GM18517 (cell line): ENCODE results near the gene DNAH7.
"Not testable (repeated sequence)": the region's sequence is repeated elsewhere in the genome, so short reads cannot be mapped to it uniquely, and the experiment has no call there.

ENCODE experiments used
- ATAC-seq: cut with Tn5 transposase; IDR thresholded peaks from one replicate; pipeline ENCODE4 v1.9.1; 2021; ENCODE audit warnings: mild to moderate bottlenecking, moderate library complexity; ENCODE audit not compliant: unreplicated experiment

The DNAH7 gene

DNA sequence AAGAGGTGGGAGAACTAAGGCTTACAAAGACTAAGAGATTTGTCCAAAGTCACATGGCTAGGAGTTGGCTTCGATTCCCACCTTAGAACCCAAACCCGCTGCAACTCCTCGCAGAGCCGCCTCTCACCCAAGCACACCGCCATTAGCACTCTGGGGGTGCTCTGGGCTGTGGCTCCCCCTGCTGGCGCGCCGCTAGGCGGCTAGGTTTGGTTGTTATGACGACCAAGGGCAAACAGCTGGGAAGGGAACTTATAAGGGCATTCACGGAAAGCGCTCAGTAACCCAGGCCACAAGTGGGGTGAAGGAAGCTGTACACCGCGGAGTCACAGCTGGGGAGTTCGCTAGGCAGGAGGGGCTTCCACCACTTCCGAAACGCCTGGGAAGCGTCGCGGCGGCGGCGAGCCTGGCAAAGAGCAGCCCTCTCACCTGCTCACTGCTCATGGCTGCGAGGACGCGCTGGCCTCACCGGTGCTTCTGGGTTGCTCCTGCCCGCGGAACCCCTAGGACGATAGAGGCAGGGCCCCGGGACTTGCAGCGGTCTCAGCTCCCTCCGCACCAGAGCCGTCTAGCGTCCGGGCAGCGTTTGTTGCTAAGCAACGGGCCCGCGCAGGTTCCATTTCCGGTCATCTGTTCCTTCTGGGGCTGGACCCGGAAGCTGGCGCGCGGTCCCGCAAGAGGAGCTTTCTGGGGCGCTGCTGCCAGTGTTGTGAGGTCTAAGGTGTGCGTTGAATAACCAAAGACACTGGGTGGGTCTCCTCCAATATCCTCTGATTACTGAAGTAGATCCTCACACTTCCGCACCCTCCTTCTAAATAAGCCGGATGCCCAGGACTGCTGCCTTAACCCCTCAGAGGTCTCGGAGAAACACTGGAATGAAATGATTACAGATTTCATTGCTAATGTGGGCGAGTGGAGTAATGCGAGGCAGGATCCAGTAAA is at the start of gene DNAH7:
Gene DNAH7, minus strand, starts transcription at position 567 of the 939 bp plus-strand sequence. Its CDS starts 126 bp downstream, at position 441.
- ATAC-seq = peak; percentile 98

DNA sequence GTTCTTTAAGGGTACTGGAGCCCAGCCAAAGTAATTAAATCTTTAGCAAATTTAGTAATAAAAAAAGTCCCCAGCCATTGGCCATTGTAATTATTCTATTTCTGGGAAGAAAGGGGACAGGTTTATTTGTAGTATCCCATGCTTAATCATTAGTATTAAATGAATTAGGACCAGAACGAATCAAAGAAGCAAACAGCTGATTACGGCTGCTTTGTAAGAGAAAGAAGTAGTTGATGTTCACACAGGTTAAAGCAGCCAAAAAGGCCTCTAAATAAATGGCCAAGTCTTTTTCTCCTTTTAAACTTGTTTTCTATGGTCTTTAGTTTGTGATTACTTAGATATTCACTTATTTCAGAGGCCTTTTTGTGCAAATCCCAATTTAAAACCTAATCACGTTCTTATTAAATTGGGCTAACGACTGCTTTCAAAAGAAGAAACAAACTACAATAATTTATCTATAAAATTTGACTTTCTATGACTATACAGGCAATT is 48.6 kb upstream of the DNAH7 start:
- no peak for ATAC-seq

DNA sequence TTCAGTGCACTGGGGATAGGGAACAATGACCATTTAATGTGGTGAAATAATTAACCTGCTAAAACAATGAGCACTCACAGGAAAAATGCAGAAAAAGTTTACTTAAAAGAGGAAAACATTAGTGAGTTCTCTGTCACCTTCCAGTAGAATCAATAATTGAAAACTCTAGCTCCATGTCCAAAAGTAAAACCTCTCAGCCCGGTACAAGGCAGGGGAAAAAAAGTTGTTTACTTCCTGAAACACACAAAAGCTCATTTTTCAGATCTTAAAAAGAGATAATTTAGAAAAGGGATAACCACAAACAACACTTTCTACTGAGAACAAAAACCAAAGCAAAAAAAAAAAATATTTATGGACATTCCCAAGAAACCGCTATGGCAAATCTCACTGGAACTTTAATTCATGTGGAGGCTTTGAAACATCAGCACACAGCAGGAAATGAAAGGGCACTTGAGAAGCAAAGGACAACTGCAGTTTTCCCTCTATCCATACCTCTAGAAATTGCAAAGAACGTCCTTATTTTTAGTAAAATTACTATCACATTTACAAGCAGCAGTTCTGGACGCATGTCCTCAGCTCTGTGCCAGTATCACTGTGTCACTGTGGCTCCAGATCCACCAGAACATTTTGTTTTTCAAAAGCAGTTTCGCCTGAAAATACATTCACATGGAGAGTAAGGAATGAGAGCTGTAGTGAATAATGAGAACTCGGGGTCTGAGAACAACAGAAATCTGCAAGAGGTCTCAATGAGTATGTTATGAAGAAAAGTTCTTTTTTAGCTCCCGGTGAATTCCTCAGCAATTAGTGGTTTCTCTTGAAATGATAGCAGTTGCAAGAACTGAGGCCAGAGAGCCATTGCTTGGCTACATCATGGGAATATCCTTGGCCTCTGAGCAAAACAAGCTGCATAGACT is 44.7 kb upstream of the DNAH7 start:
- ATAC-seq = no peak

DNA sequence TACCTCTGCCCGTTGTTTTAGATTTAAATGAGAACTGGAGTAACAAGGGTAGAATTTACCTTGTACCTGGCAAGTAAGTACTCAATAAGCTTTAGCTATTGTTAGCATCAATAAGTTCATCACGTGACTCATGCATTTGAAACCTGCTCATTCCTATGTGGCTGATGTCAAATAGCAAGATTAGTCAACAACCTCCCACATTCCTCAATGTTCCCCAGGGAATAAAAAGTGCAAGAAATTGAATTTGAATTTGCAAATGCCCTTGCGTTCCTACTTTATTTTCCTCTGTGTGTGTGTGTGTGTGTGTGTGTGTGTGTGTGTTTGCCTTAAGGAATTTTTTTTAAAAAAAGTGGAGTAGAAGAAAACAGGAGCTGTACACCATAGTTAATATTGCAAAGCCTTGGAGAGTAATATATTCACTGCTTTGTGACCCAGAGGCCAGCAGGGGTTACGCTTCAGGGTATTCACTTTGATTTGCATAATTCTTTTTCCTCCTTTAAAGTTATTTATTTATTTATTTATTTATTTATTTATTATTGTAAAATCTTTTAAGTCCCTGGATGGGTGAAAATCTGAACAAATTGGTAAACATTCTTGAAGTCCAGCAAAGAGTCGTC is 43.9 kb upstream of the DNAH7 start:
- ATAC-seq = no peak

DNA sequence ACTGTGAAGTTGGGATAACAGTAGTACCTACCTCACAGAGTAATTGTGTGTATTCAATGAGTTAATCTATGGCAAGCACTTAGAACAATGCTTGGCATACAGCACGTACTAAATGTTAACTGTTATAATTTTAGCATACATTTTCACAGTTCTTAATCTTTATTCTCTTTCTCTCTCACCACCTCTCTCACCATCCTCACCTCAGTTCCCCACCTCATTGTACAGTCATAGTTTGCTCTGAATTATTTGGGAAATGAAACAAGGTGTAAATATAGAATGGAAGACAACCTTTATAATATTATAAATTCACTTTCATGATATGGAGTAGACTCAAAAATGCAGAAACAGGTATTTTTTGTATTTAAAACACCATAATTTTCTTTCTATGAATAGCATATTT is 40.0 kb upstream of the DNAH7 start:
- no peak for ATAC-seq

DNA sequence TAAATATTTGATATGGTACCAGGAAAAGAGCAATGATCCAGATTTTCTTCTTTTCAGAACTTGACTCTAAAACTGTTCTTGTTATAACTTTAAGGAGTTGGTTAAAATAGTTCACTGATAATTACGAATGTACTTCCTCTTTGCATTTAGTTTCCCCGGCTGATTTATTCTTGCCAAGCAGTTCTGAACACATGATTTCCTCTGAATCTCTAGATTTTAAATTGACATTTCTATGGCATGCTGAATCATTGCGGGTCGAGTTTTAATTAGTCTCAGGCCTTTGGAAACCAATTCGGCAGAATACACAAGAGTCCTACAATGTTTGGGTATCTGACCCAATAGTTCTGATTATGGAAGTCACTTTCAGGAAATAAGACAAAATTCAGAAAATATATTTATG is 37.3 kb upstream of the DNAH7 start:
- no peak for ATAC-seq

DNA sequence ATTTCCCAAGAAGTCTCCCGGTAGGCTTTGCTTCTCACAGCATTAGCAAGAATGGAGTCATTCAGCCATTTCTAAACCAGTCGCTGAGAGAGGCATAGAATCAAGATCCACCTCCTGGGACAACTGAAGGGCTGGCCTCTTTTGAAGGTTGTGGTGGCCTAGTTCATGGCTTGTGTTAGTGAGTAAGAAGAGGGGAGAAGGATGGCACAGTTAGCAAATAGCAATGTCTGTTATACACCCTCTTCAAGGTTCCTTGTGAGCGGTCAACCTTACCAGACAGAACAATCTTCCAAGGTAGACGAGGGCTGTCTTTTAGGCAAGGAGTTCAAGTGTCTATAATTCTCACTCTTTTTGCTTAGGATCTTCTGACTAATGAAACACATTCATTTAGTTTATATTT is 35.4 kb upstream of the DNAH7 start:
- no peak for ATAC-seq

DNA sequence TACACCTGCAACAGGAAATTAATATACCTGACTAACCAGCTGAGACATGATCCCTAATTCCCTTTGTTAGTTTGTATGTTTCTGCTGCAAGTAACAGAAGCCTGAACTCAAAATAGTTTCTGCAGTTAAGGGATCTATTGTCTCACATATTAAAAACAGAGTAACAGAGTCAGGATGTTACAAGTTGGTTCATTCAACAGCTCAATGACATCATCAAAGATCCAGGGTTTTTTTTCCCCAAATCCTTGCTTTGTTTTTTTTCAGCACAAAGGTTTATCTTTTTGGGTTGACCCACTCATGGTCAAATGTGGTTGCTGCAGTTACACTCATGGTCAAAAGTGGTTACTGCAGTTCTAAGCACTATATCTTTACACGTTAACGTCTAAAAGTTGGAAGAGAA is 35.0 kb upstream of the DNAH7 start:
- ATAC-seq = no peak

DNA sequence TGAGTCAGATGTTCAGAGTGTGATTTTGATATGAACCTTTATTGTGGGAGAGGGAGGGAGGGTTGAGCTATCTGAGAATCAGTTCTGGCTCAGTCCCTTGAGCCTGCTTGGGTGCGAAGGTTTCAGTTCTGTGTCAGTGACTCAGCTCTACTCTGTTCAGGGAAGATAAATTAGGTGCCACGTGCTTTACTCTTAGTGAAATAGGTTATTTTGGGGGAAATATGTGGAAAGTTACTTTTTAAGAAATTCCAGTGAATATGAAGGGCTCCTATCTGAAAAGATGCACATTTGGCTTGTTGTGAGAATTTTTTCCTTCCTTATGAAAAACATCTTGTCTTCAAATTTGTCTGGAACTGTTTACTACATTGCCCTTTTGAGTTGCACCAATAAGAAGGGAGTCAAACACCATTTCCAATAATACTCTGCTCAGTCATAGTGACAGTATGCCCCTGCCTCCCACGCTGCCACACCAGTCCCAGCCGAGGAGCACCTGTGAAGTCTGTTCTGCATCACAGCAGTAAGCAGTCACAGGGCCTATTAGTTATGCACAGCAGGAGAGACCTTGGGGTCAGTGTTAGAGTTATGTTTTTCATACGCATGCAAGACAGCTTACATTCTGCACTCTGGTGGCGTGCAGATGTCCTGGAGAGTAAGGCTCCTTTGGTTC is 32.8 kb upstream of the DNAH7 start:
- ATAC-seq = peak; percentile 98

DNA sequence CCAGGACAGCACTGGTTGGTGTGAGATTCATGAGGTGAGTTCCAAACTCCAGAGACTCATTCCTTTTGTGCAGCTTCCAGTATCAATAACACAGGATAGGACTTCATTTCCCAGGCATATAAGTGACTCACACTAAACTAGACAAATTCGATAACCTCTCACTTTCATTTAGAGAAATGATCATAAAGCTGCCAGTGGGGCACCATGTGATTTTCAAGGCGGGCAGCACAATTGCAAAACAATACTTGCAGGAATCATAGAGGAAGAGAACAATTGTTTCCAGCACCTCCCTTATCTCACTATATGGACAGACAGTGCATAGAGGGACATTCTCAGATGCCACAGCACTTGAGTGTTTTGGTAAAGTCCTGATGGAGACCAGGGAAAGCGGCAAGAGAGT is 31.3 kb upstream of the DNAH7 start:
- ATAC-seq = no peak

DNA sequence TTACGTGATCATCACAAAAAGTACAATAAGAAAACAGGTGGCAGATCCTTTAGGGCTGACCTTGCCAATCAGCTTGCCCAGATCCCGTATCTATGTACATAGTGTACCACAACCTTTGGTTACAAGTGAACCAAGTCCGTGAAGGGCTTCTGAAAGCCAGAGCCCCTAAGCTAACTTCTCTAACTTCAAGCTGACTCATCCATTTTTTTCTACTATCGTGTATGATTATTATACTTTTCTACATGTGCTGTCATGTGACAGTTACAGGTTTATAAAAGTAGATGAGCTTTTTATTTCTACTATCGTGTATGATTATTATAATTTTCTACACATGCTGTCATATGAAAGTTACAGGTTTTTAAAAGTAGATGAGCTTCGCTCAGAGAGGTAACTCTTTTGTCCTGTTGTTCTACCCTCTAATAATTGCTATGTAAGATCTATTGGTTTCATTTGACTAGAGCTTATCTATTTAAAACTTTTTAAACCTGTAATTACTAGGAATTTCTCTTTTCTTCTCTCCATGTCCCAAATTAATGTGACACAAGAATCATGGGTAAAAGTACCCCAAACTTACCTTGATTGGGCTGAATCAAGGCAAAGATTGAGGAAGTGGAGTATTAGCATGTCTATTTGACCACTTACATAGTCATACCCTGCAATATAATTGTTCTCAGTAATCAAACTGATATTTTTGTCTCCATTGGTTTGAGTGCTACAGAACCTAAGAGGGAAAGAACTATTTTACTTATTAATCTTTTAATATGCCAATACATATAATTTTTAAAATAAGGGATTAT is 29.4 kb upstream of the DNAH7 start:
- no peak for ATAC-seq

DNA sequence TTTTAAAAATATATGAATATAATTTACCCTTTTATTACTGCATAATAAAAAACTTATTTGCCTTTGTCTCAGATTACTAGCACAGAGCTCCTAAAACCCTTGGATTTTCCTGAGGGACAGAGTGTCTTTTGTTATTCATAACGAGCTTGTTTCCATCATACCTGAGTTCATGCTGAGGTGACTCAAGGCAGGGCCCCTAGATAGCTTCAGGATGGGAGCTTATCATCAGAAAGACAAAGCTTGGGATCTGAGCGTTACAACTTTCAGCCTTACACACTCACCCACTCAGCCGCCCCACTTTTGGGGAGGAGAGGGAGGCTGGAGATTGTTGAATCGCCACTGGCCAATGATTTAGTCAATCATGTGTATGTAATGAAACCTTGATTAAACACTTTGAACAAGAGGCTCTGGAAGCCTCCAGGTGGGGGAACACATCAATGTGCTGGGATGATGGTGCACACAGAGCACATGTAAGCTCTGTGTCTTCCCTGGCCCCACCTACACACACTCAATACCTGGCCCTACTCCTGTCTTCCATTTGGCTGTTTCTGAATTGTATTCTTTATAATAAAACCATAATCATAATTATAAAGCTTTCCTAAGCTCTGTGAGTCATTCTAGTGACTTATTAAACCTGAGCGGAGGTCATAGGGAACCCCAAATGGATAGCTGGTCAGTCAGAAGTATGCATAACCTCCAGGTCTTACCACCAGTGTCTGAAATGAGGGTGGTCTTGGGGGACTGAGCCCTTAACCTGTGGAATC is 28.5 kb upstream of the DNAH7 start:
- no peak for ATAC-seq

DNA sequence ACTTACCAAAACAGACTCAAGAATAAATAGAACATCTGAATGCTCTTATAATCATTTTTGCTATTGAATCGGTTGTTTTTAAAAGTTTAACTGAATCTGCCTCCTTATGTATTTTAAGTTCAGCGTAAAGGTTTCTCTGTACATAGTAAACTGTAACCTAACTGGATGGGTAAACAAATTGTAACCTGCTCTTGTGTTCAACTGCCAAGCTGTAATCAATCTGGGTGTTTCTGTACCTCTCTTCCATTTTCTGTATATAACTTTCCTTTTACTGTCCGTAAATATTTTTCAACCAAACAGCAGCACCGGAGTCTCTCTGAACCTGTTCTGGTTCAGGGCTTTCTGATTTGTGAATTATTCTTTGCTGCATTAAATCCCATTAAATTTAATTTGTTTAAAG is 27.6 kb upstream of the DNAH7 start:
- no peak for ATAC-seq

DNA sequence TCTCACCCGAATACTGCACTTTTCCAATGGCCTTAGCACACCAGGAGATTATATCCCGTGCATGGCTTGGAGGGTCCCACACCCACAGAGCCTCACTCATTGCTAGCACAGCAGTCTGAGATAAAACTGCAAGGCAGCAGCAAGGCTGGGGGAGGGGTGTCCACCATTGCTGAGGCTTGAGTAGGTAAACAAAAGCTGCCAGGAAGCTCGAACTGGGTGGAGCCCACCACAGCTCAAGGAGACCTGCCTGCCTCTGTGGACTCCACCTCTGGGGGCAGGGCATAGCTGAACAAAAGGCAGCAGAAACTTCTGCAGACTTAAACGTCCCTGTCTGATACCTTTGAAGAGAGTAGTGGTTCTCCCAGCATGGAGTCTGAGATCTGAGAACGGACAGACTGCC is 20.8 kb upstream of the DNAH7 start:
- ATAC-seq = not testable (repeated sequence)

DNA sequence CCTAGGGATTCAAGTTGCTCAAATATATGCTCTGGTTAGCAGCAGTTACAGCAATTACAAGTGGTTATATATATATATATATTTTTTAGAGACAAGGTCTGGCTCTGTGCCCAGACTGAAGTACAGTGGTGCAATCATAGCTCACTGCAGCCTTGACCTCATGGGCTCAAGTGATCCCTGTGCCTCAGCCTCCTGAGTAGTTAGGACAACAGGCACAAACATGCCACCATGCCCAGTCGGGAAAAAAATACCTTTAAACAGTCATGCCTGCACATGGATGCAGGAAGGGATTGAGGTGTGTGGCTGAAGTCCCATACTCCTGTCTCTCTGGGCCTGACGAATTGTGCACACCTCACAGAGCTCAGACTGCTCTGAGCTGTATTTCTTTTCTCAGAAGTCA is 19.6 kb upstream of the DNAH7 start:
- ATAC-seq = no peak

DNA sequence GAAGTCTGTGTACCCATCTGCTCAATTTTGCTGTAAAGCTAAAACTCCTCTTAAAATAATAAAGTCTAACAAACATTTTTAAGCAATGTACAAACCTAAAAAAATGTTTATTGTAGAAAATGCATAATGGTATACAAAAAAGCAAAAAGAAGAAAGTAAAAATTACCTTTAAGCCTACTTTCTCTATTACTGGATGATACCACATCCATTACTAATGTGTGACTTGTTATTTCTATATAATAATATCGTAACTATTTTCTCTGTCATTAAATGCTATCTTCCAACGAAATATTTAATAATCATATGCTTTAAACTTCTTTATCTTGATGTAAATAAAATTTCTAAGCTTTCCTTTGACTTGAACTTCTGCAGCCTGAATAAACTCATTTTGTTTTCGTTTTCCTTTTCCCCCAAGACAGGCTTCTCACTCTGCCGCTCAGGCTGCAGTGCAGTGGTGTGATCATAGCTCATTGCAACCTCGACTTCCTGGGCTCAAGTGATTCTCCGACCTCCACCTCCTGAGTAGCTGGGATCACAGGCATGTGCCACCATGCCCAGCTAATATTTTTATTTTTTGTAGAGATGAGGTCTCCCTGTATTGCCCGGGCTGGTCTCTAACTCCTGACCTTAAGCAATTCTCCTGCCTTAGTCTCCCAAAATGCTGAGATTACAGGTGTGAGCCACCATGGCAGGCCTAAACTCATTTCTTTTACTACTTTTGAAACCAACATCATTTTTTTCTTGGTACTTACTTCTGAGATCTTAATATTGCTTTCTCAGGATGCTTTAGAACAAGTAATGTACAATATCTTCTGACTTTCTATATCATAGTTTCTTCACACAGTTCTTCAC is 18.1 kb upstream of the DNAH7 start:
- ATAC-seq = peak; percentile 69

DNA sequence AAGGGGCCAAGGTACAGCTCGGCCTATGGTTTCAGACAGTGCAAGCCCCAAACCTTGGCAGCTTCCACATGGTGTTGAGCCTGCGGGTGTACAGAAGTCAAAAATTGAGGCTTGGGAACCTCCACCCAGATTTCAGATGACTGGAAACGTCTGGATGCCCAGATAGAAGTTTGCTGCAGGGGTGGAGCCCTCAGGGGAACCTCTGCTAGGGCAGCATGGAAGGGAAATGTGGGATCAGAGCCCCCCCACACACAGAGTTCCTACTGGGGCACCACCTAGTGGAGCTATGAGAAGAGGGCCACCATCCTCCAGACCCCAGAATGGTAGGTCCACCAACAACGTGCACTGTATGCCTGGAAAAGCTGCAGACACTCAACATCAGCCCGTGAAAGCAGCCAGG is 15.0 kb upstream of the DNAH7 start:
- no peak for ATAC-seq

DNA sequence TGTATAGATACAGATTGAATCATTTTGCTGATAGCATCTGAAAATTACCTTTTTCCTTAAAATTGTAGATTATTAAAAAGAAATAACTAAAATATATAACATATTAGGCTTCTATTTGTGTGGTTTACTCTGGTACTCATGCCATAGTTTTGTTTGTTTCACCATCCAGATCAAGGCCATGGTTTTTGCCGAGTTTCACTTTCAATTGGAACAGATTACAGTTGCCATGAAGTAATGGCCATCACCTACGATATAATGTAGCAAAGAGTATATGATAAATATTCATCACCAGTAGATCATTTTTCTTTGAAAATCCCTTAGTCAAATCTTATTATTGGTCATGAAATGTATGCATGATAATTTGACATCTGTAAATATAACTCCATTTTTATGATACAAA is 11.9 kb upstream of the DNAH7 start:
- ATAC-seq = no peak
